HG02943 (cell line): ENCODE results near the gene CRADD.
"Not testable (repeated sequence)": the region's sequence is repeated elsewhere in the genome, so short reads cannot be mapped to it uniquely, and the experiment has no call there.

Experiments used
- ATAC-seq: cut with Tn5 transposase; IDR thresholded peaks from one replicate; pipeline ENCODE4 v1.9.1; 2021; ENCODE audit warnings: mild to moderate bottlenecking, low read depth, moderate library complexity; ENCODE audit not compliant: unreplicated experiment

Gene CRADD

GRCh38 chr12:93918262-93918661, 241.1 kb downstream of the CRADD start:
- no peak for ATAC-seq

GRCh38 chr12:93918900-93919299, 241.7 kb downstream of the CRADD start:
- no peak for ATAC-seq

GRCh38 chr12:93921521-93921920, 244.3 kb downstream of the CRADD start:
- no peak for ATAC-seq

GRCh38 chr12:93922583-93923006, 245.4 kb downstream of the CRADD start:
- ATAC-seq, result no peak

GRCh38 chr12:93924367-93924766, 247.2 kb downstream of the CRADD start:
- ATAC-seq, result no peak

GRCh38 chr12:93925585-93926205, 248.5 kb downstream of the CRADD start:
- no peak for ATAC-seq

GRCh38 chr12:93926237-93926636, 249.1 kb downstream of the CRADD start:
- ATAC-seq, result no peak

GRCh38 chr12:93929081-93929480, 251.9 kb downstream of the CRADD start:
- not testable (repeated sequence) for ATAC-seq

- no peak for ATAC-seq
Observed at GRCh38 chr12:93937812-93938211, 260.6 kb downstream of the CRADD start.

GRCh38 chr12:93938317-93938716, 261.1 kb downstream of the CRADD start:
- no peak for ATAC-seq

- no peak for ATAC-seq
Observed at GRCh38 chr12:93938931-93939330, 261.8 kb downstream of the CRADD start.

- ATAC-seq, result no peak
Observed at GRCh38 chr12:93939641-93940325, 262.6 kb downstream of the CRADD start.

GRCh38 chr12:93943780-93944179, 266.6 kb downstream of the CRADD start:
- ATAC-seq, result no peak

GRCh38 chr12:93944201-93944600, 267.0 kb downstream of the CRADD start:
- ATAC-seq, result no peak
